Gastroesophageal sphincter (tissue), 4 donors: Measurements from ENCODE around the gene SPDYE1. TPM values are rescaled to one million over a fixed set of nuclear protein-coding genes. Genes with fewer than 3 reads are reported as not detected.

Experiments used
- ATAC-seq: fragments of 150-250 bp; one replicate; pipeline ENCODE4 v1.9.1; 2016; ENCODE audit warnings: mild to moderate bottlenecking, moderate library complexity
- H3K27ac ChIP-seq, 4 donors: fragments of 200-600 bp; sonication (generic) in 3 of 4; 1 replicate in 3 of 4; 2 replicates in 1 of 4; pipeline ENCODE4 v1.5.1; 2016 to 2019
- H3K27me3 ChIP-seq: fragments of 200-600 bp; sonication (generic); one replicate; pipeline ENCODE4 v1.5.1; 2019
- H3K36me3 ChIP-seq, 2 donors: fragments of 200-600 bp; sonication (generic); one replicate each; pipeline ENCODE4 v1.5.1; 2019; ENCODE audit warnings: control low read depth in 1 of 2
- H3K4me1 ChIP-seq, 3 donors: fragments of 200-600 bp; sonication (generic); 1 replicate in 2 of 3; 2 replicates in 1 of 3; pipeline ENCODE4 v1.5.1; 2016 to 2019; ENCODE audit warnings: control low read depth in 2 of 3
- H3K4me3 ChIP-seq, 2 donors: fragments of 200-600 bp; sonication (generic); one replicate each; pipeline ENCODE4 v1.5.1; 2019; ENCODE audit warnings: mild to moderate bottlenecking in 1 of 2, moderate library complexity in 1 of 2
- H3K9me3 ChIP-seq, 3 donors: fragments of 200-600 bp; sonication (generic); one replicate each; pipeline ENCODE4 v1.5.1; 2017 to 2019; ENCODE audit warnings: control low read depth in 2 of 3
- CTCF ChIP-seq, 4 experiments: fragments of 200-600 bp in 2 of 4; fragments of 450-650 bp in 2 of 4; sonication (generic) in 1 of 4; IDR thresholded peaks; one replicate each; pipeline ENCODE4 v1.5.1; 2017 to 2019; ENCODE audit warnings: antibody characterized with exemption in 4 of 4, mild to moderate bottlenecking in 2 of 4, moderate library complexity in 2 of 4
- EP300 ChIP-seq: sonication (generic); formaldehyde crosslinking; IDR thresholded peaks from one replicate; pipeline ENCODE4 v1.6.1; 2017; ENCODE audit warnings: antibody characterized with exemption, mild to moderate bottlenecking
- POLR2A ChIP-seq, 2 donors: fragments of 450-650 bp; IDR thresholded peaks; one replicate each; pipeline ENCODE4 v1.6.1; 2017; ENCODE audit warnings: antibody characterized with exemption in 2 of 2, mild to moderate bottlenecking in 2 of 2, moderate library complexity in 1 of 2
- POLR2AphosphoS5 ChIP-seq: sonication (generic); formaldehyde crosslinking; IDR thresholded peaks from one replicate; pipeline ENCODE4 v1.6.1; 2017; ENCODE audit warnings: antibody characterized with exemption
- WGBS, 2 donors: methylation state at CpG; one replicate each; pipeline ENCODE4 v1.1.5; 2018; ENCODE audit warnings: low coverage in 1 of 2; 5-methylcytosine and 5-hydroxymethylcytosine counted together
- total RNA-seq, 4 donors: library from RNA; depleted of rRNA; stranded (reverse); fragments of >200 nt; gene quantifications; one replicate each; pipeline ENCODE4 v1.1.0, GENCODE V29; 2016

The SPDYE1 gene
- total RNA-seq, 4 donors from 2014 or later: not detected

- no peak for ATAC-seq
- Histone ChIP-seq H3K9me3 (no peaks in the 10 kb centered on the region), H3K27ac (no peak overlapping the region), H3K36me3 (peaks cover 0 to 78% of the 10 kb centered on the region in 2 donors), H3K4me3 (no peak overlapping the region), H3K4me1 (peaks cover 0 to 45% (median 5%) of the 10 kb centered on the region in 3 donors), H3K27me3 (no peaks in the 10 kb centered on the region)
- TF ChIP-seq EP300 (no peak), CTCF (IDR thresholded peaks at IDR 0.05) (no peak), POLR2A (IDR thresholded peaks at IDR 0.05) (no peak), POLR2AphosphoS5 (no peak)
- WGBS, 2 donors: 88 to 98% methylated on average over 7 to 8 of the region's 14 CpGs
Observed at GRCh38 chr7:44050121-44050914, 52.6 kb downstream of the SPDYE1 start.

- Histone ChIP-seq H3K36me3 (peaks cover 0 to 84% of the 10 kb centered on the region in 2 donors), H3K27ac (no peak overlapping the region), H3K9me3 (no peaks in the 10 kb centered on the region), H3K27me3 (no peaks in the 10 kb centered on the region), H3K4me1 (peaks cover 0 to 38% (median 0%) of the 10 kb centered on the region in 3 donors), H3K4me3 (no peak overlapping the region)
- TF ChIP-seq CTCF (IDR thresholded peaks at IDR 0.05) (no peak), EP300 (no peak), POLR2A (IDR thresholded peaks at IDR 0.05) (no peak), POLR2AphosphoS5 (no peak)
- 94% methylated on average over 4 of the region's 8 CpGs; no CpG with 5 or more reads in 1 of the 2 donors for WGBS, 2 donors
- ATAC-seq: no peak
Observed at GRCh38 chr7:44050915-44051560, 53.3 kb downstream of the SPDYE1 start.

GRCh38 chr7:44051611-44052220, 54.0 kb downstream of the SPDYE1 start:
- no peaks in the 10 kb centered on the region for H3K27me3 ChIP-seq
- no peak for TF ChIP-seq POLR2AphosphoS5
- no peak for TF ChIP-seq POLR2A (IDR thresholded peaks at IDR 0.05)
- TF ChIP-seq CTCF (IDR thresholded peaks at IDR 0.05): no peak
- no peak for TF ChIP-seq EP300
- H3K27ac ChIP-seq: no peak overlapping the region
- H3K4me3 ChIP-seq: no peak overlapping the region
- peaks cover 0 to 31% (median 0%) of the 10 kb centered on the region in 3 donors for H3K4me1 ChIP-seq
- no peaks in the 10 kb centered on the region for H3K9me3 ChIP-seq
- ATAC-seq: no peak
- H3K36me3 ChIP-seq: peaks cover 0 to 84% of the 10 kb centered on the region in 2 donors
- 88 to 100% methylated on average over 3 to 5 of the region's 5 CpGs for WGBS, 2 donors

GRCh38 chr7:44052771-44053365, 55.2 kb downstream of the SPDYE1 start:
- H3K9me3 ChIP-seq: no peaks in the 10 kb centered on the region
- TF ChIP-seq POLR2A (IDR thresholded peaks at IDR 0.05) (no peak), POLR2AphosphoS5 (no peak), EP300 (no peak), CTCF (IDR thresholded peaks at IDR 0.05) (no peak)
- no peak for ATAC-seq
- H3K27ac ChIP-seq: no peak overlapping the region
- no peaks in the 10 kb centered on the region for H3K27me3 ChIP-seq
- H3K4me1 ChIP-seq: peaks cover 0 to 22% (median 0%) of the 10 kb centered on the region in 3 donors
- 88 to 92% methylated on average over 3 to 6 of the region's 12 CpGs for WGBS, 2 donors
- peaks cover 0 to 87% of the 10 kb centered on the region in 2 donors for H3K36me3 ChIP-seq
- H3K4me3 ChIP-seq: no peak overlapping the region
